GM12874 (cell line): ENCODE measurements around the gene GPR85.

Source experiments
- CTCF ChIP-seq: IDR thresholded peaks from 2 replicates; pipeline ENCODE4 v1.5.1; 2011; ENCODE audit warnings: low read depth, mild to moderate bottlenecking, control low read depth, low read length, moderate library complexity; ENCODE audit not compliant: insufficient read depth

GPR85 gene

GRCh38 chr7:113040849-113041248, 45.8 kb downstream of the GPR85 start:
- no peak for TF ChIP-seq CTCF

- TF ChIP-seq CTCF = no peak
These were observed 52.7 kb downstream of the GPR85 start for GRCh38 chr7:113033959-113034358.
